ENCODE measurements around the gene AP1G2. TPM values are rescaled to one million over a fixed set of nuclear protein-coding genes. Genes with fewer than 3 reads are reported as not detected.

Gene AP1G2
- total RNA-seq, 2 donors from 2014 or later = 36.4 to 61.7 TPM

DNA sequence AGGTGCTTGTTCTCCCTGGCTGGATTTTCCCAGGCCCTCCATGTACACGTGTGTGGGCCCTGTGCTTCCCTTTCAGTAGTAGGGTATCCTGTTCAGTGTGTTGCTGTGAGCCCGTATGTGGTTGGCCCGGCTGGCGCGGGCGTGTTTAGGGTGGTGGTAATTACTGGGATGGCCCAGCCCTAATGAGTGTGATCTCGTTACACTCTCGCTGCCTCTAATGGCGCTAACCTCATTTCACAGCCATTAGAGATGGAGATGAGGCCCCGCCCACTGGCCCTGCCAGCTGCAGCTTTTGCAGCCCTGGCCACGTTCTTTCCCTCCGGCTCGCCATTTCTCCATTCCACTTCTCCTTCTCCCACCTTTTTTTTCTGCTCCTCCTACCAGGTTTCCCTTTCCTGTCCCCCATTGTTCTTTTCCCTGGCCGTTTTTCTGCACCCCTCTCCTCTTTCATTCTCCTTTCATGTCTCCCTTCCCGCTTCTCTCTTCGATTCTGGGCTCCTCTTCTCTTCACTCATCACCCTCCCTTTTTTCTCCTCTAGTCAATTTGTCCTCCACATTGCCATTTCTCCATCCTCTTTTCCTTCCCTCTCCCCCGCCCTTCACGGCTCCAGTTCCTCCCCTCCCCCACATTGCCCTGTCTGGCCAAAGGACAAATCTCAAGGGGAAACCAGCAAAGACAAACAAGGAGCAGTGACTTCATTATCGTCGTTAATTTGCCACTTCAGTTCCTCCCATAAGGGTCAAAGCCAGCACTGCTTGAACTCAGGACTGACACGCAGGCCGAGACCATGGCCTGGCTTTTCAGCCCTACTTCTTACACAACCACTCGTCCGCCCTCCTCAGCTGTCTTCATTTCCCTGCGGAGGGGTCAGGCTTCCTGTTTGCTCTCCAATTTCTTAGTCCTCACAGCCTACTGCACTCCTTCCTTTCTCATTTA is 22.8 kb downstream of the AP1G2 start:
- Histone ChIP-seq H3K27me3 (replicated peaks; ENCODE audit: insufficient read depth) (no peaks in the 10 kb centered on the region), H3K4me1 (ENCODE audit: control insufficient read depth in 1 of 2, low read depth in 2 of 2) (no peaks in the 10 kb centered on the region), H3K36me3 (no peaks in the 10 kb centered on the region), H3K27ac (no peak overlapping the region), H3K9me3 (no peaks in the 10 kb centered on the region), H3K4me3 (no peak overlapping the region)
- ATAC-seq (ENCODE audit: insufficient number of reproducible peaks, low FRiP score, low read depth) (no peak), DNase-seq (ENCODE audit: low spot score) (no peak)
- no peak for TF ChIP-seq CTCF (IDR thresholded peaks at IDR 0.05)

GRCh38 chr14:23543403-23543802 is 24.2 kb downstream of the AP1G2 start:
- H3K27ac ChIP-seq = no peak overlapping the region
- DNase-seq (ENCODE audit: low spot score) (no peak), ATAC-seq (ENCODE audit: insufficient number of reproducible peaks, low FRiP score, low read depth) (no peak)
- H3K36me3 ChIP-seq = no peaks in the 10 kb centered on the region
- H3K27me3 ChIP-seq (replicated peaks; ENCODE audit: insufficient read depth) = no peaks in the 10 kb centered on the region
- no peak overlapping the region for H3K4me3 ChIP-seq
- no peaks in the 10 kb centered on the region for H3K4me1 ChIP-seq (ENCODE audit: control insufficient read depth in 1 of 2, low read depth in 2 of 2)
- no peaks in the 10 kb centered on the region for H3K9me3 ChIP-seq
- no peak for TF ChIP-seq CTCF (IDR thresholded peaks at IDR 0.05)

DNA sequence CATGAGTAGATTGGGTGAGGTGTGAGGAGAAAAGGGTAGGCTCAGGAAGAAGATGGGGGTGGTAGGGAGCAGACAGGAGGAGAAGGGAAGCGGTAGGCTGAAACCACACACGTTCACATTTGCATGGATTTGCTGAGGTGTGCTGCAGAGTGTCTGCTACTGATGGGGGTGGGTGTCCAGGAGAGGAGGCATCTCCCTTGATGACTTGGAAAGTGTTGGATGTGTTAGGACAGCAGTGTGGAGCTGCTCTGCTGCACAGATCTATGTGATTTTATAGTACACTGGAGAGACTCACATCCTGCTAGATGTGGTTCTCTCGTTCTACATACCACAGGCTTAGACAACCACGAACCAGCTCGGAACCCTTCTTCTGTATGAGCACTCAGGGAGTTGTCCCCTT is 25.3 kb downstream of the AP1G2 start:
- no peak for ATAC-seq (ENCODE audit: insufficient number of reproducible peaks, low FRiP score, low read depth)
- TF ChIP-seq CTCF (IDR thresholded peaks at IDR 0.05) = no peak
- no peak for DNase-seq (ENCODE audit: low spot score)

GRCh38 chr14:23540141-23540469 is 27.5 kb downstream of the AP1G2 start:
- TF ChIP-seq CTCF (IDR thresholded peaks at IDR 0.05) = no peak
- H3K36me3 ChIP-seq = no peaks in the 10 kb centered on the region
- no peak overlapping the region for H3K27ac ChIP-seq
- ATAC-seq (ENCODE audit: insufficient number of reproducible peaks, low FRiP score, low read depth) = no peak
- no peaks in the 10 kb centered on the region for H3K4me1 ChIP-seq (ENCODE audit: control insufficient read depth in 1 of 2, low read depth in 2 of 2)
- H3K4me3 ChIP-seq = no peak overlapping the region
- H3K27me3 ChIP-seq (replicated peaks; ENCODE audit: insufficient read depth) = no peaks in the 10 kb centered on the region
- no peaks in the 10 kb centered on the region for H3K9me3 ChIP-seq
- no peak for DNase-seq (ENCODE audit: low spot score)

More for the DNA sequence above, 25.3 kb downstream of the AP1G2 start:
- H3K9me3 ChIP-seq = no peaks in the 10 kb centered on the region
- no peak overlapping the region for H3K4me3 ChIP-seq
- no peaks in the 10 kb centered on the region for H3K4me1 ChIP-seq (ENCODE audit: control insufficient read depth in 1 of 2, low read depth in 2 of 2)
- H3K27ac ChIP-seq = no peak overlapping the region
- no peaks in the 10 kb centered on the region for H3K27me3 ChIP-seq (replicated peaks; ENCODE audit: insufficient read depth)
- no peaks in the 10 kb centered on the region for H3K36me3 ChIP-seq

DNA sequence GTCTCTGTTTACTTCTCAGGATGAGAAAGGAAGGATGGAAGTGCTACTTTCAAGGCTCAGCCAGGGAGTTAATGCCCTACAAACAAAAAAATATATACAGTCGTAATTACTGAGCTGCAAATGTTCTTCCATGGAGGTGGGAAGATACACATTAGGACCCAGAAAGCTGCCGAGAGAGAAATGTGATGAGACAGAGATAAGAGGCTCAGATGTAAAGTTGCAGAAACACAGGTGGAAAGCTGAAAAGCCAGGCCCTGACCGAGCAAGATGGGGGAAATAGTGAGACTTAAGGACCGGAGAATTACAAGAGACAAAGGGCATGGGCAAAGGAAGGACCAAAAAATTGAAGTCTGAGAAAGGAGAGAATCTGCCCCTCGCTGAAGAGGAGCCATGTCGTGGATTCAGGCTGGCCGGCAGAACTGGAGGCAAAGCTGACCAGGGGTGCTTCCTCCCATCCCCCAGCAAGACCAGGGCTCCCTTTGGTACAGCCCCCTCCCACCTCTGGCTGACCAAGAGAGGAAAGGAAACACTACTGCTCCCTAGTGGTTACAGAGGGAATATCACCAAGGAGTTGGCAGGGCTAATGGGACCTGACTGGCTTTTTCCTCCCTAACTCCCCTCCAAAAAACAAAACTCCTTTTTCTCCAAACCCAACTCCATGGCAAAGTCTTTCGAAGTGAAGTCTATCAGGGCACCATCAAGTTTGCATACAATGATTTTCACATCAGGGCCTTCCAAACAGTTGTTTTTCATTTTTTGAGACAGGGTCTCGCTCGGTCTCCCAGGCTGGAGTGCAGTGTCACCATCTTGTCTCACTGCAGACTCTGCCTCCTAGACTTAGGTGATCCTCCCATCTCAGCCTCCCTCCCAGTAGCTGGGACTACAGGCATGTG is 28.1 kb downstream of the AP1G2 start:
- peak; percentile 60 for TF ChIP-seq CTCF (IDR thresholded peaks at IDR 0.05)
- DNase-seq (ENCODE audit: low spot score) (no peak), ATAC-seq (ENCODE audit: insufficient number of reproducible peaks, low FRiP score, low read depth) (no peak)
- Histone ChIP-seq H3K27me3 (replicated peaks; ENCODE audit: insufficient read depth) (no peaks in the 10 kb centered on the region), H3K9me3 (no peaks in the 10 kb centered on the region), H3K4me3 (no peak overlapping the region), H3K4me1 (ENCODE audit: control insufficient read depth in 1 of 2, low read depth in 2 of 2) (no peaks in the 10 kb centered on the region), H3K27ac (no peak overlapping the region), H3K36me3 (no peaks in the 10 kb centered on the region)

All from thoracic aorta (tissue), 2 donors.